T-helper 17 cell (primary cell): ENCODE data around the gene PRSS23. TPM values are rescaled to one million over a fixed set of nuclear protein-coding genes. Genes with fewer than 3 reads are reported as not detected.

ENCODE experiments used
- total RNA-seq, 4 donors: library from RNA in 2 of 4; stranded (reverse) in 2 of 4; gene quantifications; one replicate each; pipeline ENCODE4 v1.2.3 and lab custom pipeline; 2022 to 2026

Gene PRSS23
- total RNA-seq, 2 donors from 2014 or later, result not detected

Other genes with a start within 250 kb of the PRSS23 start
- 1 to 10 TPM; 2.7 to 3.3 TPM for gene ME3, start 127.9 kb upstream of the PRSS23 start, total RNA-seq
- gene FZD4, start 154.9 kb downstream of the PRSS23 start, total RNA-seq, result under 1 TPM in 1 of 2 donors, not detected in 1; 0.02 TPM
- 10 to 100 TPM; 23.9 to 25.3 TPM for gene TMEM135, start 237.4 kb downstream of the PRSS23 start, total RNA-seq